ENCODE measurements around the gene DZIP1L.
"Not testable (repeated sequence)": the region's sequence is repeated elsewhere in the genome, so short reads cannot be mapped to it uniquely, and the experiment has no call there.

The DZIP1L gene

DNA sequence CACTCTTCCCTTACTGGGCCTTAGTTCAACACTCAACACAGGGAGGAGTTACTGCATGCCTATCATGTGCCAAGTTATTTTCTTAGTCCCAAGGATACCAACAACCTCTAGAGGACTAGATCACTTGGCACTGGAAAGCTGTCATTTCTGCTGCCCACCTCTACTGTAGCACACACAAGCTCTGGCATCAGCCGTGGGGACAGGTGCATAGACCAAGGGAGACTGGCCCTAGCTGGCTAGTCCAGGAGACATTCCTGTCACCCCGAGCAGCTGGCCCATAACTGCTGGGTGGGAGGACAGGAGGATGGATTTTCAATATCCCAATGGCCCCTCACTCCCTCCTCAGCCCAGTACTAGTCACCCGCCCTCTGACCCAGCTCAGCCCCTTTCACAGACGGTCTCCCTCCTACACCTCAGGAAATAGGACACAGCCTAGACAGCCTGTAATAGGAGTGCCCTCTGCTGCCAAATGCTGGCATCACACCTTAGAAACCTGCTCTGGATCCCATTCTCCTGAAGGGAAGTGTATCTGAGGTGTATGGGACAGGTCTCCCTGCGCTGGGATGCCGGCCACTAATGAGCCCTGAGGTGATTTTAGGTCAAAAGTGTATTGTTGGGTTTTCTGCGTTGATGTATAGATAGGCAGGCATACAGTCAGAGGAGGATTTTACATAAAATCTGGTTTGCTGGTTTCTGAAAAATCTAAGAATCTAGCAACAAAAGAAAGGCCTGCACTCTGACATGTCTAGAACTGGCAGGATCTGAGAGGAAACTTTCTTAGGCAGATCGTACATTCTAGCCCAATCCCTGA is 3.4 kb upstream of the DZIP1L start:
- peak; percentile 34 to 68 (median 44) for DNase-seq (ENCODE audit: low read depth in 2 of 3, low spot score in 1 of 3)

GRCh38 chr3:138114431-138114918 is 933 bp downstream of the DZIP1L start:
- no peak for DNase-seq (ENCODE audit: low read depth in 2 of 3, low spot score in 1 of 3)

GRCh38 chr3:138113326-138113725 is 2.1 kb downstream of the DZIP1L start:
- DNase-seq (ENCODE audit: low read depth in 2 of 3, low spot score in 1 of 3), result no peak

DNA sequence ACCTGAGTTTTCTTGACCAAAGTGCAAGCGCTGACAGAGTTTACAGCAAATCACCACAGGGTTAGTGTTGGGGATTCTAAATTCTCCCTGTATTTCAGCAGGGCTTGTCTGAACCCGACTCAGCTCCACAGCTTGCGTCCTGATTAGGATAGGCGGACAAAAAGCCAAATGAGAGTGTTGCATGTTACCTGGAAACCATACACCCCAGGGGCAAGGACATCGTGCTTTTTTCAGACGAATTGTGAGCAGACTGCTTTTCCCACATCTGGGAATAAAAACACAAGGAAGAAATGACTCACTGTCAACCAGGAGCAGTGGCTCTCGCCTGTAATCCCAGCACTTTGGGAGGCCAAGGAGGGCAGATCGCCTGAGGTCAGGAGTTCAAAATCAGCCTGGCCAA is 3.0 kb downstream of the DZIP1L start:
- DNase-seq (ENCODE audit: low read depth in 2 of 3, low spot score in 1 of 3), result no peak

- DNase-seq (ENCODE audit: low read depth in 2 of 3, low spot score in 1 of 3), result no peak
These were observed 9.8 kb downstream of the DZIP1L start for GRCh38 chr3:138105598-138105997.

- no peak for DNase-seq (ENCODE audit: low read depth in 2 of 3, low spot score in 1 of 3)
These were observed 11.9 kb downstream of the DZIP1L start for GRCh38 chr3:138103466-138103865.

GRCh38 chr3:138101351-138101940 is 14.0 kb downstream of the DZIP1L start:
- DNase-seq (ENCODE audit: low read depth in 2 of 3, low spot score in 1 of 3), result not testable (repeated sequence)

DNA sequence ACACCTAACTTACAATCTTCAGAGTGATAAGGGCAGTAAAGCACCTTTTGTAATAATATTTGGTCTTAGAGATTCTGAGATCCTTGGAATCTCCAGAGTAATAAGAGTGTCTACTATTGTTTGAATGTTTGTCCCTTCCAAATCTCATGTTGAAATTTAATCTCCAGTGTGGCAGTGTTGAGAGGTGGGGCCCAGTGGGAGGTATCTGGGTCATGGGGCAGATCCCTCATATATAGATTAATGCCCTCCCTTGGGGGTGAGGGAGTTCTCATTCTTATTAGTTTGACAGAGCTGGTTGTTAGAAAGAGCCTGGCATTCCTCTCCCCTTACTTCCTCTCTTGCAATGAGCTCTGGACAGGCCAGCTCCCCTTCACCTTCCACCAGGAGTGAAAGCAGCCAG is 16.0 kb downstream of the DZIP1L start:
- no peak for DNase-seq (ENCODE audit: low read depth in 2 of 3, low spot score in 1 of 3)

DNA sequence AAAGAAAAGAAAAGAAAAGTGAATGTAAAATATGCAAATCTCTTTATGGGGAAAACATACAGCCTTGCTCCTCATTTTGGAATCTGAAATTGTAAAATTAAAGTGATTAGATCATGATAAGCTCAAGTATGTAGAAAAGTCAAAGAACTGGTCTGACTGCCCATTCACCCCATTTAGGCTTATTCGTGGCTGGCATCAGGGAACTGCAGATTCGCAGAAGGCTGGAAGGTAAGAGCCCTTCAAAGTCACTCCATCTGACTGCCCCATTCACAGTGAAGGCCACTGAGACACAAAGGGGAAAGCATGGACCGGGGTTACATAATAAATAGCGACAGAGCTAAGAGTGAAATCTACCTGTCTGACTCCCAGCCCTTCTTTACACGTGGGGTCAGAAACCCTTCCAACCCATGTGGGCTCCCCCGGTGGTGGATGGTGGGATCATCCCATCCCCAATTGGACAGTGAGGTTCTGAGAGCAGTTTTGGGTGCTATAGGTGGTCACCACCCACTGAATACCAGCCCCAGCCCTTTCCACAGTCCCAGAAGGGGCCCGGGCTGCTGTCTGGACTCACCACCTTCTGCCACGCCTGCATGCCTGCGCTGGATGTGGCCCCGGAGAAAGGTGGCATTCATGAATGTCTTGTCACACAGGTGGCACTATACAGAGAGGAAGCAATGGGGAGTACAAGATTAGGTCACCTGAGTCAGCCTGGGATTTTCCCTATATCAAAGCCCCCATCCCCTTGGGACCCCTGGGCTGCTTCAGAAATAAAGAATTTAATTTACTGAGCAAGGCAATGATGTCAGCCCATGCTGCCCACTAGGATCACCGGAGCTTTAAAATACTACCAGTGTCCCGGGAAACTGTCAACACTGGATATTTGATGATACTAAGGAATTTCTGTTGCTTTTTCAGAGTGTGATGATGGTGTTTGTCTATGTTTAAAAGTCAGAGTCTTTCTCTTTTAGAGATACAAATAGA is 17.9 kb downstream of the DZIP1L start:
- DNase-seq (ENCODE audit: low read depth in 2 of 3, low spot score in 1 of 3), result no peak

- no peak for DNase-seq (ENCODE audit: low read depth in 2 of 3, low spot score in 1 of 3)
These were observed 21.7 kb downstream of the DZIP1L start for GRCh38 chr3:138093721-138094120.

DNA sequence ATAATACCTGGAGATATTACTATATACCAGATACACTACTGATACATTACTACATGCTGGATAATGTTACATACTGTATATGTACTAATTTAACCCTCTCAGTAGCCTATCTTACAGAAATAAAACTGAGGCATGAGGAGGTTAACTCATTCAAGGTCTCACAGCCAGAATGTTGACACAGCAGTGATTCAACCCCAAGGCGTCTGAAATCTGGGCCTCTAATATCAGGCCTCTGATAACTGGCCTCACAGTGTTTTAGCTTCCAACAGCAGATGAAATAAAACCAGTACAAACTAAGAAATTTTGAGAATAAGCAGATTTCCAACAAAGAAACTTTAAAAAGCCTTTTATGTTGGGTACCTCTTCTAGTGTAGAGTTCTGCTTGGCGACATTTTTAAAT is 23.4 kb downstream of the DZIP1L start:
- no peak for DNase-seq (ENCODE audit: low read depth in 2 of 3, low spot score in 1 of 3)

- no peak for DNase-seq (ENCODE audit: low read depth in 2 of 3, low spot score in 1 of 3)
These were observed 26.3 kb downstream of the DZIP1L start for GRCh38 chr3:138089091-138089490.

DNA sequence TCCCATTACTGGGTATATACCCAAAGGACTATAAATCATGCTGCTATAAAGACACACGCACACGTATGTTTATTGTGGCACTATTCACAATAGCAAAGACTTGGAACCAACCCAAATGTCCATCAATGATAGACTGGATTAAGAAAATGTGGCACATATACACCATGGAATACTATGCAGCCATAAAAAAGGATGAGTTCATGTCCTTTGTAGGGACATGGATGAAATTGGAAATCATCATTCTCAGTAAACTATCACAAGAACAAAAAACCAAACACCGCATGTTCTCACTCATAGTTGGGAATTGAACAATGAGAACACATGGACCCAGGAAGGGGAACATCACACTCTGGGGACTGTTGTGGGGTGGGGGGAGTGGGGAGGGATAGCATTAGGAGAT is 29.7 kb downstream of the DZIP1L start:
- not testable (repeated sequence) for DNase-seq (ENCODE audit: low read depth in 2 of 3, low spot score in 1 of 3)

DNA sequence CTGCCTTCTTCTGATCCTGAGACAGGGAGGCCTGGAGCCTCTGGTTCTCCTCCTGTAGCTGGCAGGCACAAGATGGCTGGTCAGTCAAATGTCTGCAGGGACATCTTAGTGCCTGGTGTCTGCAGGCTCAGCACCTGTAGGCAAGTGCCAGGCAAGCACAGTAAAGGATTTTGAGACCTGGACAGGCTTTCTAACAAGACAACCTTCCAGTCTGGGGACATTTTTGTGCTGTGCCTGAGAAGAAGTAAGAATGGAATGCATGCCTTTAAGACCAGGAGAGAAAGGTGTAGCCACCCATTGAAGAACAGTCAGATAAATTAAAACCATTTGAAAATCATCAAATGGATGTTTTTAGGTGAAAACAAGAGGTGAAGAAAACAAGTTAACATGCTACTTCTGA is 31.2 kb downstream of the DZIP1L start:
- no peak for DNase-seq (ENCODE audit: low read depth in 2 of 3, low spot score in 1 of 3)

DNA sequence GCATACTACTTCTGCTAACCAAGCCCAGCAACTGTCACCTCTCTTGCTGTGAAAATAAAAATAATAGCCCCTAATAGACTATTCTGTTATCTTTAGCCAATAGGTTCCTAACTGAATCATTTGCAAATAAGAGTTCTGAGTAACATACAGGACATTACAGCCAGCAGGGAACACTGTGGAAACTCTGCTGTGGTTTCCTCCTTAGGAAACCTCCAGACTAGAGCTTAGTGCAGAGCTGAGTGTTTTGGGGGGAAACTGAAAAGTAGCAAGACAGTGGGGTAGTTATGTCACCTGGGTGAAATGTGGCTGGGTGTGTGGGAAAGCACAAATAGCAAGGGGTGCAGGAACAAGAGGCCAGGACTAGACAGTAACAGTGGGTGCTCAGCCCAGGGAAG is 32.4 kb downstream of the DZIP1L start:
- DNase-seq (ENCODE audit: low read depth in 2 of 3, low spot score in 1 of 3), result no peak

- DNase-seq (ENCODE audit: low read depth in 2 of 3, low spot score in 1 of 3), result peak in 1 of 3 donors; percentile 13
These were observed 33.1 kb downstream of the DZIP1L start for GRCh38 chr3:138082085-138082991.

- no peak for DNase-seq (ENCODE audit: low read depth in 2 of 3, low spot score in 1 of 3)
These were observed 33.9 kb downstream of the DZIP1L start for GRCh38 chr3:138081371-138082084.

GRCh38 chr3:138079901-138080300 is 35.5 kb downstream of the DZIP1L start:
- DNase-seq (ENCODE audit: low read depth in 2 of 3, low spot score in 1 of 3), result no peak

GRCh38 chr3:138078901-138079344 is 36.5 kb downstream of the DZIP1L start:
- no peak for DNase-seq (ENCODE audit: low read depth in 2 of 3, low spot score in 1 of 3)

DNA sequence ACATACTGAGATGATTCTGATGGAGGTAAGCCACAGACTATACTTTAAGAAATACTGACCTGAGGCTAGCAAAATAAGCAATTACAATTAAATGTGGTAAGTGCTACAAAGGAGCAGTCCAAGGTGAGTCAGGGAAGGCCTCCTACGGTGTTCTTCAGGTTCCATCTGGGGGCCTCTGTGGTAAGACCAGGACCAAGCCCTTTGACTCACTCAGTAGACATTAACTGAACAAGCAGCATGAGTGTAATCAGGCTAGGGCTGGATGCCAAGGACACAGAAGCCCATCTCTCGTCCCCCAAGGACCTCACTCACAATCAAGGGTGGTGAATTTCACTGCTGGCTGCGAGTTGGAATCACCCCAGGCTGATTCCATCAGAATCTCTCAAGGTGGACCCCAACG is 37.3 kb downstream of the DZIP1L start:
- DNase-seq (ENCODE audit: low read depth in 2 of 3, low spot score in 1 of 3), result no peak
